ENCODE results near the gene DPP3.
"Not testable (repeated sequence)": the region's sequence is repeated elsewhere in the genome, so short reads cannot be mapped to it uniquely, and the experiment has no call there.

The DPP3 gene

GRCh38 chr11:66539170-66539869, 59.1 kb downstream of the DPP3 start:
- no peak for DNase-seq

- DNase-seq: no peak
These were observed 59.6 kb downstream of the DPP3 start for GRCh38 chr11:66539870-66540213.

GRCh38 chr11:66540598-66540997, 60.4 kb downstream of the DPP3 start:
- DNase-seq: not testable (repeated sequence)

GRCh38 chr11:66541892-66542291, 61.7 kb downstream of the DPP3 start:
- no peak for DNase-seq

GRCh38 chr11:66542362-66542761, 62.1 kb downstream of the DPP3 start:
- DNase-seq: no peak

- peak; percentile 21 to 24 for DNase-seq
These were observed 63.3 kb downstream of the DPP3 start for GRCh38 chr11:66543263-66544107.

GRCh38 chr11:66544952-66545351, 64.7 kb downstream of the DPP3 start:
- DNase-seq: not testable (repeated sequence)

- peak; percentile 71 to 72 for DNase-seq
These were observed 65.6 kb downstream of the DPP3 start, which contains the start of gene ZDHHC24 for GRCh38 chr11:66545701-66546367. TSS of gene ZDHHC24 (minus strand) at chr11:66546048. CDS start at chr11:66546003, 45 bp downstream.

- DNase-seq: no peak
These were observed 66.2 kb downstream of the DPP3 start, which contains the start of gene ACTN3 for GRCh38 chr11:66546368-66546965. TSS of gene ACTN3 (plus strand) at chr11:66546903. CDS start at chr11:66546938, 35 bp downstream.

GRCh38 chr11:66546966-66547661, 66.9 kb downstream of the DPP3 start:
- no peak for DNase-seq

- no peak for DNase-seq
These were observed 67.4 kb downstream of the DPP3 start for GRCh38 chr11:66547662-66548009.

GRCh38 chr11:66548041-66548440, 67.8 kb downstream of the DPP3 start:
- no peak for DNase-seq

- DNase-seq: no peak
These were observed 68.8 kb downstream of the DPP3 start for GRCh38 chr11:66548774-66549630.

- DNase-seq: no peak
These were observed 69.5 kb downstream of the DPP3 start for GRCh38 chr11:66549696-66550095.

GRCh38 chr11:66550887-66551286, 70.7 kb downstream of the DPP3 start:
- no peak for DNase-seq

GRCh38 chr11:66554602-66555001, 74.4 kb downstream of the DPP3 start:
- no peak for DNase-seq

GRCh38 chr11:66555416-66555815, 75.2 kb downstream of the DPP3 start:
- no peak for DNase-seq

- DNase-seq: no peak
These were observed 75.9 kb downstream of the DPP3 start for GRCh38 chr11:66556086-66556485.

- DNase-seq: no peak
These were observed 77.6 kb downstream of the DPP3 start for GRCh38 chr11:66557733-66558326.
